Vagina (tissue), 2 donors: ENCODE data around the gene MYO3B.

Experiments used
- CTCF ChIP-seq, 3 experiments: fragments of 450-650 bp in 2 of 3; fragments of 200-600 bp in 1 of 3; sonication (generic) in 1 of 3; IDR thresholded peaks; one replicate each; pipeline ENCODE4 v1.5.1; 2017 to 2019; ENCODE audit warnings: antibody characterized with exemption in 3 of 3, mild to moderate bottlenecking in 2 of 3, moderate library complexity in 2 of 3
- POLR2A ChIP-seq, 2 donors: fragments of 450-650 bp; IDR thresholded peaks; one replicate each; pipeline ENCODE4 v1.6.1; 2017; ENCODE audit warnings: antibody characterized with exemption in 2 of 2, mild to moderate bottlenecking in 2 of 2, moderate library complexity in 2 of 2

- TF ChIP-seq CTCF (IDR thresholded peaks at IDR 0.05) (no peak), POLR2A (IDR thresholded peaks at IDR 0.05) (no peak)
These were observed 366.9 kb downstream of the MYO3B start for GRCh38 chr2:170544817-170545216.
